22Rv1 (cell line): ENCODE results near the gene AQP1.

Experiments
- ZFX ChIP-seq: fragments of 450-650 bp; IDR thresholded peaks from 2 replicates; pipeline ENCODE4 v1.6.1; 2017; ENCODE audit warnings: antibody characterized with exemption, borderline replicate concordance
- TF ChIP-seq, protein P1 (sequence below): fragments of 450-650 bp; IDR thresholded peaks from 2 replicates; pipeline ENCODE4 v1.5.1; 2017; ENCODE audit warnings: mild to moderate bottlenecking

- TF ChIP-seq, protein P1, sequence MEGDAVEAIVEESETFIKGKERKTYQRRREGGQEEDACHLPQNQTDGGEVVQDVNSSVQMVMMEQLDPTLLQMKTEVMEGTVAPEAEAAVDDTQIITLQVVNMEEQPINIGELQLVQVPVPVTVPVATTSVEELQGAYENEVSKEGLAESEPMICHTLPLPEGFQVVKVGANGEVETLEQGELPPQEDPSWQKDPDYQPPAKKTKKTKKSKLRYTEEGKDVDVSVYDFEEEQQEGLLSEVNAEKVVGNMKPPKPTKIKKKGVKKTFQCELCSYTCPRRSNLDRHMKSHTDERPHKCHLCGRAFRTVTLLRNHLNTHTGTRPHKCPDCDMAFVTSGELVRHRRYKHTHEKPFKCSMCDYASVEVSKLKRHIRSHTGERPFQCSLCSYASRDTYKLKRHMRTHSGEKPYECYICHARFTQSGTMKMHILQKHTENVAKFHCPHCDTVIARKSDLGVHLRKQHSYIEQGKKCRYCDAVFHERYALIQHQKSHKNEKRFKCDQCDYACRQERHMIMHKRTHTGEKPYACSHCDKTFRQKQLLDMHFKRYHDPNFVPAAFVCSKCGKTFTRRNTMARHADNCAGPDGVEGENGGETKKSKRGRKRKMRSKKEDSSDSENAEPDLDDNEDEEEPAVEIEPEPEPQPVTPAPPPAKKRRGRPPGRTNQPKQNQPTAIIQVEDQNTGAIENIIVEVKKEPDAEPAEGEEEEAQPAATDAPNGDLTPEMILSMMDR: no peak
- no peak for TF ChIP-seq ZFX
These were observed 5.1 kb downstream of the AQP1 start for GRCh38 chr7:30916767-30917166.
